ENCODE data around the gene NACA. TPM values are rescaled to one million over a fixed set of nuclear protein-coding genes. Genes with fewer than 3 reads are reported as not detected.

Gene NACA
- total RNA-seq, 4 donors from 2014 or later = 968 to 1,190 (median 1,074) TPM

GRCh38 chr12:56723889-56724700, 1.0 kb downstream of the NACA start:
- DNase-seq (ENCODE audit: low spot score) = peak; percentile 45
- TF ChIP-seq CTCF (IDR thresholded peaks at IDR 0.05) = no peak
- peak; percentile 29 for ATAC-seq (ENCODE audit: low FRiP score)

- TF ChIP-seq CTCF (IDR thresholded peaks at IDR 0.05) = no peak
- no peak for ATAC-seq (ENCODE audit: low FRiP score)
- no peak for DNase-seq (ENCODE audit: low spot score)
Measured at GRCh38 chr12:56723352-56723751, 1.7 kb downstream of the NACA start.

GRCh38 chr12:56722832-56723231, 2.3 kb downstream of the NACA start:
- no peak for DNase-seq (ENCODE audit: low spot score)
- no peak for ATAC-seq (ENCODE audit: low FRiP score)
- no peak for TF ChIP-seq CTCF (IDR thresholded peaks at IDR 0.05)

GRCh38 chr12:56721721-56722120, 3.4 kb downstream of the NACA start:
- DNase-seq (ENCODE audit: low spot score) (no peak), ATAC-seq (ENCODE audit: low FRiP score) (no peak)
- TF ChIP-seq CTCF (IDR thresholded peaks at IDR 0.05) = no peak

GRCh38 chr12:56721216-56721615, 3.9 kb downstream of the NACA start:
- TF ChIP-seq CTCF (IDR thresholded peaks at IDR 0.05) = no peak
- DNase-seq (ENCODE audit: low spot score) (no peak), ATAC-seq (ENCODE audit: low FRiP score) (no peak)

GRCh38 chr12:56720731-56721151, 4.4 kb downstream of the NACA start:
- ATAC-seq (ENCODE audit: low FRiP score) (no peak), DNase-seq (ENCODE audit: low spot score) (no peak)
- no peak for TF ChIP-seq CTCF (IDR thresholded peaks at IDR 0.05)

GRCh38 chr12:56719056-56719455, 6.0 kb downstream of the NACA start:
- DNase-seq (ENCODE audit: low spot score) = no peak
- TF ChIP-seq CTCF (IDR thresholded peaks at IDR 0.05) = no peak
- no peak for ATAC-seq (ENCODE audit: low FRiP score)
